Neutrophil (primary cell): ENCODE results near the gene COPZ1.
A peak's percentile ranks its signal among the peaks of the same experiment; 100 is the strongest.

ENCODE experiments used
- H3K27ac ChIP-seq: fragments of 200-600 bp; sonication (generic); 2 replicates; pipeline ENCODE4 v1.5.1; 2016; ENCODE audit warnings: mild to moderate bottlenecking, moderate library complexity
- H3K27me3 ChIP-seq: fragments of 200-600 bp; sonication (generic); 2 replicates; pipeline ENCODE4 v1.6.0; 2016; ENCODE audit warnings: mild to moderate bottlenecking
- H3K36me3 ChIP-seq: fragments of 200-600 bp; sonication (generic); 2 replicates; pipeline ENCODE4 v1.5.1; 2017
- H3K4me1 ChIP-seq, 2 experiments: fragments of 200-600 bp in 1 of 2; sonication (generic) in 1 of 2; 1 replicate in 1 of 2; 2 replicates in 1 of 2; pipeline versions ENCODE4 v1.5.1 to v1.6.1; 2013 to 2016; ENCODE audit warnings: low read depth in 1 of 2, low read length in 1 of 2, mild to moderate bottlenecking in 1 of 2, moderate library complexity in 1 of 2; ENCODE audit not compliant: control insufficient read depth in 1 of 2, insufficient read depth in 1 of 2
- H3K4me3 ChIP-seq, 2 experiments: fragments of 200-600 bp in 1 of 2; sonication (generic) in 1 of 2; 1 replicate in 1 of 2; 2 replicates in 1 of 2; pipeline ENCODE4 v1.5.1; 2013 to 2016; ENCODE audit warnings: low read depth in 1 of 2, low read length in 1 of 2, mild to moderate bottlenecking in 1 of 2, moderate library complexity in 1 of 2
- H3K9me3 ChIP-seq: fragments of 200-600 bp; sonication (generic); 2 replicates; pipeline ENCODE4 v1.5.1; 2016
- TF ChIP-seq, protein P1 (sequence below): fragments of 200-600 bp; sonication (generic); IDR thresholded peaks from 2 replicates; pipeline ENCODE4 v1.5.1; 2016; ENCODE audit warnings: antibody characterized with exemption

COPZ1 gene

GRCh38 chr12:54286042-54287030 is 38.6 kb upstream of the COPZ1 start:
- peaks cover 91% of the 10 kb centered on the region for H3K36me3 ChIP-seq

GRCh38 chr12:54287261-54288157 is 37.4 kb upstream of the COPZ1 start:
- TF ChIP-seq, protein P1, sequence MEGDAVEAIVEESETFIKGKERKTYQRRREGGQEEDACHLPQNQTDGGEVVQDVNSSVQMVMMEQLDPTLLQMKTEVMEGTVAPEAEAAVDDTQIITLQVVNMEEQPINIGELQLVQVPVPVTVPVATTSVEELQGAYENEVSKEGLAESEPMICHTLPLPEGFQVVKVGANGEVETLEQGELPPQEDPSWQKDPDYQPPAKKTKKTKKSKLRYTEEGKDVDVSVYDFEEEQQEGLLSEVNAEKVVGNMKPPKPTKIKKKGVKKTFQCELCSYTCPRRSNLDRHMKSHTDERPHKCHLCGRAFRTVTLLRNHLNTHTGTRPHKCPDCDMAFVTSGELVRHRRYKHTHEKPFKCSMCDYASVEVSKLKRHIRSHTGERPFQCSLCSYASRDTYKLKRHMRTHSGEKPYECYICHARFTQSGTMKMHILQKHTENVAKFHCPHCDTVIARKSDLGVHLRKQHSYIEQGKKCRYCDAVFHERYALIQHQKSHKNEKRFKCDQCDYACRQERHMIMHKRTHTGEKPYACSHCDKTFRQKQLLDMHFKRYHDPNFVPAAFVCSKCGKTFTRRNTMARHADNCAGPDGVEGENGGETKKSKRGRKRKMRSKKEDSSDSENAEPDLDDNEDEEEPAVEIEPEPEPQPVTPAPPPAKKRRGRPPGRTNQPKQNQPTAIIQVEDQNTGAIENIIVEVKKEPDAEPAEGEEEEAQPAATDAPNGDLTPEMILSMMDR: no peak
- Histone ChIP-seq H3K36me3 (peaks cover 98% of the 10 kb centered on the region), H3K4me3 (no peak overlapping the region), H3K27ac (peak overlapping the region; percentile 79), H3K27me3 (no peaks in the 10 kb centered on the region), H3K9me3 (no peaks in the 10 kb centered on the region), H3K4me1 (peaks cover 93 to 98% of the 10 kb centered on the region in 2 experiments)

More at GRCh38 chr12:54286042-54287030, 38.6 kb upstream of the COPZ1 start:
- Histone ChIP-seq H3K27me3 (no peaks in the 10 kb centered on the region), H3K27ac (peak overlapping the region; percentile 79), H3K4me3 (no peak overlapping the region), H3K9me3 (no peaks in the 10 kb centered on the region), H3K4me1 (peaks cover 93 to 98% of the 10 kb centered on the region in 2 experiments)
- TF ChIP-seq, protein P1: no peak

GRCh38 chr12:54292083-54292930 is 32.6 kb upstream of the COPZ1 start:
- H3K36me3 ChIP-seq: peaks cover 88% of the 10 kb centered on the region
- H3K4me1 ChIP-seq: peaks cover 92 to 97% of the 10 kb centered on the region in 2 experiments
- no peaks in the 10 kb centered on the region for H3K27me3 ChIP-seq
- TF ChIP-seq, protein P1: no peak
- peak overlapping the region; percentile 51 for H3K27ac ChIP-seq
- H3K9me3 ChIP-seq: no peaks in the 10 kb centered on the region
- no peak overlapping the region for H3K4me3 ChIP-seq

DNA sequence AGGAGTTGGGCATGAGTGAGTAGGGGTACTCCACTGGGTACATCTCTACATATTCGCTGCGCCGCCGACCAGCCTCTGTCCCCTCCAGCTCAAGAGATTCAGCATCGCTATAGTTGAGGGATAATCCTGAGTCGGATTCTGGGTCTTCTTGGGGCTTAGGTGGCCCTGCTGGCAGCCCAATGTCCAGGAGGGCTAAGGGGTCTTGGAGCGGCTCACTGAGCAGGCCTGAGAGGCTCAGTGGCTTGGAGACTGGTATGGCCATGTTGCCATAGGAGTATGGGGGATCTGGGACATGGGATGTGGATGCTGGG is 32.0 kb upstream of the COPZ1 start:
- Histone ChIP-seq H3K36me3 (peaks cover 83% of the 10 kb centered on the region), H3K27ac (peak overlapping the region; percentile 93), H3K9me3 (no peaks in the 10 kb centered on the region), H3K4me3 (no peak overlapping the region), H3K4me1 (peaks cover 89 to 96% of the 10 kb centered on the region in 2 experiments), H3K27me3 (no peaks in the 10 kb centered on the region)
- TF ChIP-seq, protein P1: no peak
